ENCODE measurements around the gene RFNG. TPM values are rescaled to one million over a fixed set of nuclear protein-coding genes. Genes with fewer than 3 reads are reported as not detected.

RFNG gene
- total and polyA plus RNA-seq, 7 experiments from 2014 or later, result 4.2 to 45.5 (median 28.1) TPM

DNA sequence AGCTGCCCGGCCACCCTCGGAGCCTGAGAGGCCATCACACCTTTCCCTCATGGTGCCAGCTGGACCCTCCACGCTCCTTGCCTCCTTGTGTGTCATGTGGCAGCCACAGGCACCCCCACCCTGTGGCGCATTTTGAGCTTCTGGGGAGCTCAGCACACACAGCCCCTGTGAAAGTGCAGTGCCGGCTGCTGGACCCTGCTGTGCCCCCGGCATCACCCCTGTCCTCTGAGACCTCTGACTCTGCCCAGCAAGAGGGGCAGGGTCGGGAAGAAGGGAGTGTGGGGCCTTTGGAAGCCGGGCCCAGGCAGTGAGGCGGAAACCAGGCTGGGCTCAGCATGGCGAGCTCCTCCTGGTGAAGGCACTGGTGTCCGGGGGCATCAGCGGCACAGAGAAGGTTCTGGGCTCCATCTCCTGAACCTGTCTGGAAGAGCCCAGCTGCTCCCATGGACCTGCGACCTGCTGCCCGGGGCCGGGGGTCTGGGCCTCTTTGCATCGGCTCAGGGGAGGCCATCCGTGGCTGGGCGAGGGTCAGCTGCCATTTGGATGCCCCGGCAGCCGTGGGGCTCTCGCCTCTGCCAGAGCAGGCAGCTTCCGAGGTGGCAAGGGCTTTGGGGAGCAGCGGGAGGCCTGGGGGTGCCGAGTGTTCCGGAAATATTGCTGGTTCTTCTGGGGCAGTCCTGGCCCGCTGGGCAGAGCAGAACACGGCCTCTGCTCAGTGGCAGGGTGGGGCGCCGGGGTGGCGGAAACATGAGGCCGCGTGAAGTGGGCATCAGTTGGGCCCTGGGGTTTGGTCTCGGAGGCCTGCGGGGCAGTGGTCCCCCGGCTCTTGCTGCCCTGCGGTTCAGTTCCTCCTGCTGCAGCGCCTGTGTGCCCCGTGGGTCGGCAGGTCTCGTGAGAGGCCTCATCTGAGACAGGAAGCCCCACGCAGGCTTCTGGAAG lies 46.8 kb downstream of the RFNG start:
- DNase-seq, result no peak
- Mint-ChIP-seq H3K4me1 (peaks cover 0 to 3% (median 0%) of the 10 kb centered on the region in 7 donors), H3K9me3 (no peaks in the 10 kb centered on the region), H3K27me3 (no peaks in the 10 kb centered on the region), H3K27ac (no peak overlapping the region), H3K4me3 (no peak overlapping the region), H3K36me3 (no peaks in the 10 kb centered on the region)
- Histone ChIP-seq H3K4me1 (ENCODE audit: control insufficient read depth in 2 of 2, insufficient read depth in 2 of 2, low read length in 2 of 2) (no peaks in the 10 kb centered on the region), H3K27me3 (ENCODE audit: control insufficient read depth in 2 of 2, insufficient read depth in 2 of 2, low read length in 2 of 2) (no peaks in the 10 kb centered on the region), H3K27ac (ENCODE audit: low read depth, low read length) (no peak overlapping the region), H3K36me3 (ENCODE audit: control insufficient read depth in 2 of 3, insufficient read depth in 3 of 3, low read length in 3 of 3) (no peaks in the 10 kb centered on the region), H3K4me3 (ENCODE audit: low read length) (no peak overlapping the region), H3K9me3 (ENCODE audit: control insufficient read depth in 2 of 3, low read length in 3 of 3) (no peaks in the 10 kb centered on the region)
- ChIA-PET CTCF (no interaction called here), POLR2A (no interaction called here)
- ATAC-seq, result no peak
- intact Hi-C loops (cut with micrococcal nuclease), result no loop called here

GRCh38 chr17:82003411-82004381 lies 47.9 kb downstream of the RFNG start:
- no peaks in the 10 kb centered on the region for H3K27me3 Mint-ChIP-seq
- no peak overlapping the region for H3K4me3 Mint-ChIP-seq
- H3K27ac Mint-ChIP-seq, result no peak overlapping the region
- intact Hi-C loops (cut with micrococcal nuclease), result no loop called here
- Histone ChIP-seq H3K27ac (ENCODE audit: low read depth, low read length) (no peak overlapping the region), H3K36me3 (ENCODE audit: control insufficient read depth in 2 of 3, insufficient read depth in 3 of 3, low read length in 3 of 3) (no peaks in the 10 kb centered on the region), H3K9me3 (ENCODE audit: control insufficient read depth in 2 of 3, low read length in 3 of 3) (no peaks in the 10 kb centered on the region), H3K27me3 (ENCODE audit: control insufficient read depth in 2 of 2, insufficient read depth in 2 of 2, low read length in 2 of 2) (no peaks in the 10 kb centered on the region), H3K4me1 (ENCODE audit: control insufficient read depth in 2 of 2, insufficient read depth in 2 of 2, low read length in 2 of 2) (no peaks in the 10 kb centered on the region), H3K4me3 (ENCODE audit: low read length) (no peak overlapping the region)
- ATAC-seq (no peak), DNase-seq (no peak)
- no peaks in the 10 kb centered on the region for H3K9me3 Mint-ChIP-seq
- peaks cover 0 to 3% (median 0%) of the 10 kb centered on the region in 7 donors for H3K4me1 Mint-ChIP-seq
- ChIA-PET CTCF (interaction anchor here (0.8 kb wide), 1 partner anchor 16 kb away, joined by 3 read pairs; no protein-coding TSS in a partner anchor), POLR2A (no interaction called here)
- no peaks in the 10 kb centered on the region for H3K36me3 Mint-ChIP-seq

DNA sequence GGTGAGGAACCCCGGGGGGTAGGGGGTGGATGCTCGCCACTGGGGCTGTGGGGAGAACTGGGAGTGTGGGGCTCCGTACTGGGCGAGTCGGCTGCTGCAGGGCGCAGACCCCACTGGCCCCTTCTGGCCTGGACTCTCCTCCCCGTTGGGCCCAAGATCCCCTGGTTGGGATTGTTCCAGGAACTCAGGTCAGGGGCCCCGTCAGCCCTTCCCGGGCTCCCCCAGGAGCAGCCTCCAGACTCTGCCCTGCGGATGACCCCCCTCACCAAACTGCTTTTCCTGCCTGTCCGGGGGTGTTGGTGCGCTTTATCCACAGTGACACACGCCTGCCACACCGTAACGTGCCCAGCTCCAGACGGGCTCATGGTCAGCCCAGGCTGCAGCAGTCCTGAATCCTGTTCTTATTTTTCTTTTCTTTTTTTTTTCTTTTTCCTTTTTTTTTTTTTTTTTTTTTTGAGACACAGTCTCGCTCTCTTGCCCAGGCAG lies 50.0 kb downstream of the RFNG start:
- no peak overlapping the region for H3K4me3 ChIP-seq (ENCODE audit: low read length)
- no peaks in the 10 kb centered on the region for H3K9me3 ChIP-seq (ENCODE audit: control insufficient read depth in 2 of 3, low read length in 3 of 3)
- no peak overlapping the region for H3K27ac Mint-ChIP-seq
- no peak overlapping the region for H3K27ac ChIP-seq (ENCODE audit: low read depth, low read length)
- no peak for ATAC-seq
- H3K27me3 ChIP-seq (ENCODE audit: control insufficient read depth in 2 of 2, insufficient read depth in 2 of 2, low read length in 2 of 2), result no peaks in the 10 kb centered on the region
- DNase-seq, result no peak
- ChIA-PET POLR2A (no interaction called here), CTCF (no interaction called here)
- peaks cover 0 to 8% (median 0%) of the 10 kb centered on the region in 3 experiments for H3K36me3 ChIP-seq (ENCODE audit: control insufficient read depth in 2 of 3, insufficient read depth in 3 of 3, low read length in 3 of 3)
- H3K36me3 Mint-ChIP-seq, result no peaks in the 10 kb centered on the region
- no peaks in the 10 kb centered on the region for H3K27me3 Mint-ChIP-seq
- no peak overlapping the region for H3K4me3 Mint-ChIP-seq
- intact Hi-C loops (cut with micrococcal nuclease), result no loop called here
- no peaks in the 10 kb centered on the region for H3K4me1 ChIP-seq (ENCODE audit: control insufficient read depth in 2 of 2, insufficient read depth in 2 of 2, low read length in 2 of 2)
- peaks cover 0 to 7% (median 0%) of the 10 kb centered on the region in 7 donors for H3K4me1 Mint-ChIP-seq
- no peaks in the 10 kb centered on the region for H3K9me3 Mint-ChIP-seq

- Histone ChIP-seq H3K36me3 (ENCODE audit: control insufficient read depth in 2 of 3, insufficient read depth in 3 of 3, low read length in 3 of 3) (peaks cover 0 to 14% (median 0%) of the 10 kb centered on the region in 3 experiments), H3K27ac (ENCODE audit: low read depth, low read length) (no peak overlapping the region), H3K4me1 (ENCODE audit: control insufficient read depth in 2 of 2, insufficient read depth in 2 of 2, low read length in 2 of 2) (no peaks in the 10 kb centered on the region), H3K27me3 (ENCODE audit: control insufficient read depth in 2 of 2, insufficient read depth in 2 of 2, low read length in 2 of 2) (no peaks in the 10 kb centered on the region), H3K9me3 (ENCODE audit: control insufficient read depth in 2 of 3, low read length in 3 of 3) (no peaks in the 10 kb centered on the region), H3K4me3 (ENCODE audit: low read length) (no peak overlapping the region)
- no peak overlapping the region for H3K27ac Mint-ChIP-seq
- ATAC-seq, result no peak
- no peak overlapping the region for H3K4me3 Mint-ChIP-seq
- H3K27me3 Mint-ChIP-seq, result no peaks in the 10 kb centered on the region
- intact Hi-C loops (cut with micrococcal nuclease), result no loop called here
- ChIA-PET POLR2A (no interaction called here), CTCF (no interaction called here)
- no peaks in the 10 kb centered on the region for H3K9me3 Mint-ChIP-seq
- peaks cover 0 to 4% (median 0%) of the 10 kb centered on the region in 5 donors for H3K36me3 Mint-ChIP-seq
- no peak for DNase-seq
- H3K4me1 Mint-ChIP-seq, result peaks cover 0 to 6% (median 0%) of the 10 kb centered on the region in 7 donors
Observed at GRCh38 chr17:82000803-82001570, 50.6 kb downstream of the RFNG start.

DNA sequence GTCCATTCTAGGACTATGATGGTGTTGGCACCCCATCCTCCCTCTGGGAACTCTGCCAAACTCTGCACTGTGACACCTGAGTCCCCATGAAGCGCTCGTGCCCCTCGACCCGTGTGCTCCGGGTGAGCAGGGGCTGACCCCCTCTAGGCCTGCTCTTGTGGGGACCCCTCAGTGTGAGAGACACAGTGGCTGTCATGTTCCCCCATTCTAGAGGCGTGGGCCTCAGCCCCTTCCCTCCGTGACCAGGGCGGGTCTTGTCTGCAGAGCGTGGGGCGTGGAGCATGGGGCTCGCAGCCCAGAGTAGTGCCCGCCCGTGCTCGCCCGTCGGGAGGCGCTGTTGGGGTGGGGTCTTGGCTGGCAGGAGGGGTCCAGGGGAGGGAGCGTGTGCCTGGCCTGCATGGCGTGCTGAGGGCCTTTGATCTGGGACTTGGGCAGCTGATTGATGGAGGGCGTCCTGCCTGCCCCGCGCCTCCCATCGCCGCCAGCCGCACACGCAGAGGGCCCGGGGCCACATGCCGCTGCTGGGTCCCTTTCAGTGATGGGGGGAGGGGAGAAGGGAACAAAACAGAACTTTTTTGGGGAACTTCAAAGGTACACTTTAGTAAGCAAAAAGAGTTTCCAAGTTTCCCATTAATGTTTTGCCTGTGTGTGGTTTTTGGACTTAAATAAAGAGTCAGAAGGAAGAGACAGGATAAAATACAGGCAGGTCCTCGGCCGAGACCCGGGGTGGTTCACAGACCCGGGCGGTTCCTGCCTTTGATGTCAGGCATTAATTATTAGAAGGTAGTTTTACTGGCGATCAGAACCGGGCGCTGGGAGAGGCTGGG lies 51.4 kb downstream of the RFNG start:
- DNase-seq, result no peak
- Mint-ChIP-seq H3K36me3 (peaks cover 0 to 7% (median 0%) of the 10 kb centered on the region in 5 donors), H3K27me3 (no peaks in the 10 kb centered on the region), H3K4me1 (peaks cover 0 to 3% (median 0%) of the 10 kb centered on the region in 7 donors), H3K27ac (no peak overlapping the region), H3K4me3 (no peak overlapping the region), H3K9me3 (no peaks in the 10 kb centered on the region)
- CTCF ChIA-PET, result no interaction called here
- ATAC-seq, result no peak
- Histone ChIP-seq H3K27me3 (ENCODE audit: control insufficient read depth in 2 of 2, insufficient read depth in 2 of 2, low read length in 2 of 2) (no peaks in the 10 kb centered on the region), H3K4me1 (ENCODE audit: control insufficient read depth in 2 of 2, insufficient read depth in 2 of 2, low read length in 2 of 2) (no peaks in the 10 kb centered on the region), H3K27ac (ENCODE audit: low read depth, low read length) (no peak overlapping the region), H3K9me3 (ENCODE audit: control insufficient read depth in 2 of 3, low read length in 3 of 3) (no peaks in the 10 kb centered on the region), H3K36me3 (ENCODE audit: control insufficient read depth in 2 of 3, insufficient read depth in 3 of 3, low read length in 3 of 3) (peaks cover 0 to 19% (median 0%) of the 10 kb centered on the region in 3 experiments), H3K4me3 (ENCODE audit: low read length) (no peak overlapping the region)
- intact Hi-C loops (cut with micrococcal nuclease), result no loop called here
- POLR2A ChIA-PET, result no interaction called here
